GM12878 (cell line): ENCODE data around the gene ITGA5. TPM values are rescaled to one million over a fixed set of nuclear protein-coding genes. Genes with fewer than 3 reads are reported as not detected.

Experiments
- ATAC-seq: fragments of 200-7000 bp; cut with Tn5 transposase; 3 replicates; pipeline ENCODE4 v1.9.1; 2020; ENCODE audit warnings: mild to moderate bottlenecking, moderate library complexity
- BruUV-seq: library from RNA; stranded (reverse); fragments of 400-500 nt; replicated peaks from 2 replicates; lab custom pipeline; 2021; lab: Mats Ljungman, UMichigan
- CTCF ChIA-PET: fragments of 300-600 bp; sonication (Branson Sonifier 250); formaldehyde crosslinking; extraction: SDS; loops from one replicate; lab custom pipeline; 2021; ENCODE audit warnings: inconsistent platforms; lab: Yijun Ruan, JAX
- POLR2A ChIA-PET: fragments of 350-600 bp; formaldehyde crosslinking; extraction: SDS; loops from one replicate; lab custom pipeline; 2021; ENCODE audit warnings: inconsistent platforms; lab: Charles Lee
- RAD21 ChIA-PET: fragments of 300-600 bp; sonication (Branson Sonifier 250); formaldehyde crosslinking; loops from one replicate; lab custom pipeline; 2023; ENCODE audit warnings: antibody characterized with exemption; ENCODE audit not compliant: unreplicated experiment; lab: Charles Lee
- SMC1A ChIA-PET: fragments of 300-600 bp; sonication (Branson Sonifier 250); formaldehyde crosslinking; loops from one replicate; lab custom pipeline; 2023; ENCODE audit not compliant: unreplicated experiment, uncharacterized antibody; lab: Charles Lee
- DNase-seq: peaks from one replicate; pipeline ENCODE4 v3.0.0-alpha.2; 2011; ENCODE audit warnings: low read depth, low spot score
- FAIRE-seq: peaks from 3 replicates; lab custom pipeline; 2011; peaks lifted over from hg19 to GRCh38; lab: Jason Lieb, UNC
- H2AFZ ChIP-seq: 2 replicates; pipeline ENCODE4 v1.6.0; 2011; ENCODE audit warnings: low read depth, low read length, control low read depth; ENCODE audit not compliant: control insufficient read depth
- H3K27ac ChIP-seq: 2 replicates; pipeline ENCODE4 v1.5.1; 2011; ENCODE audit warnings: control low read depth; ENCODE audit not compliant: control insufficient read depth, insufficient read depth
- H3K27me3 ChIP-seq, 2 experiments: replicated peaks in 1 of 2; 2 replicates each; pipeline versions ENCODE4 v1.6.0 to v1.6.1; 2011; ENCODE audit warnings: low read length in 1 of 2; ENCODE audit not compliant: control insufficient read depth in 2 of 2, insufficient read depth in 2 of 2
- H3K36me3 ChIP-seq, 2 experiments: 2 replicates each; pipeline ENCODE4 v1.5.1; 2011; ENCODE audit warnings: low read length in 1 of 2; ENCODE audit not compliant: control insufficient read depth in 2 of 2, insufficient read depth in 2 of 2
- H3K4me1 ChIP-seq: 2 replicates; pipeline ENCODE4 v1.6.1; 2011; ENCODE audit warnings: mild to moderate bottlenecking, low read length, moderate library complexity, mixed read lengths; ENCODE audit not compliant: control insufficient read depth, insufficient read depth
- H3K4me2 ChIP-seq: 2 replicates; pipeline ENCODE4 v1.6.0; 2011; ENCODE audit warnings: control low read depth; ENCODE audit not compliant: control insufficient read depth, insufficient read depth
- H3K4me3 ChIP-seq: fragments of 200-600 bp; sonication (generic); 2 replicates; pipeline ENCODE4 v1.5.1; 2016
- H3K79me2 ChIP-seq: 2 replicates; pipeline ENCODE4 v1.6.0; 2011; ENCODE audit warnings: low read length; ENCODE audit not compliant: control insufficient read depth, insufficient read depth
- H3K9ac ChIP-seq: 2 replicates; pipeline ENCODE4 v1.8.0; 2011; ENCODE audit warnings: low read length, control low read depth, mixed read lengths; ENCODE audit not compliant: control insufficient read depth, insufficient read depth
- H3K9me3 ChIP-seq: replicated peaks from 3 replicates; pipeline ENCODE4 v1.5.1; 2011; ENCODE audit warnings: mild to moderate bottlenecking, low read length; ENCODE audit not compliant: control insufficient read depth, insufficient read depth
- H4K20me1 ChIP-seq: 2 replicates; pipeline ENCODE4 v1.6.0; 2011; ENCODE audit not compliant: control insufficient read depth, insufficient read depth
- CBX3 ChIP-seq: fragments of 200-600 bp; sonication (generic); IDR thresholded peaks from 2 replicates; pipeline ENCODE4 v1.6.1; 2016; ENCODE audit warnings: low read depth, borderline replicate concordance
- CEBPB ChIP-seq, 2 experiments: fragments of 150-350 bp in 1 of 2; IDR thresholded peaks; 2 replicates each; pipeline ENCODE4 v1.6.1; 2012 to 2014; ENCODE audit warnings: low read depth in 2 of 2, low read length in 2 of 2, borderline replicate concordance in 1 of 2, inconsistent platforms in 1 of 2
- ESRRA ChIP-seq: IDR thresholded peaks from 2 replicates; pipeline ENCODE4 v1.6.1; 2012; ENCODE audit warnings: mild to moderate bottlenecking, low read length, improper control_type of control experiment
- IKZF2 ChIP-seq, 2 experiments: fragments of 450-650 bp; IDR thresholded peaks; 2 replicates each; pipeline ENCODE4 v1.6.1; 2017; ENCODE audit warnings: mild to moderate bottlenecking in 2 of 2, moderate library complexity in 2 of 2
- IRF5 ChIP-seq: fragments of 450-650 bp; IDR thresholded peaks from 2 replicates; pipeline ENCODE4 v1.6.1; 2017; ENCODE audit warnings: borderline replicate concordance
- JUNB ChIP-seq: IDR thresholded peaks from 2 replicates; pipeline ENCODE4 v1.6.1; 2016; ENCODE audit warnings: antibody characterized with exemption, mild to moderate bottlenecking
- JUND ChIP-seq: IDR thresholded peaks from 2 replicates; pipeline ENCODE4 v1.6.1; 2012; ENCODE audit warnings: low read depth, mild to moderate bottlenecking, low read length, improper control_type of control experiment, moderate library complexity
- KDM1A ChIP-seq: fragments of 200-600 bp; sonication (generic); IDR thresholded peaks from 2 replicates; pipeline ENCODE4 v1.6.1; 2016; ENCODE audit warnings: borderline replicate concordance
- MEF2B ChIP-seq: fragments of 450-650 bp; IDR thresholded peaks from 2 replicates; pipeline ENCODE4 v1.6.1; 2018; ENCODE audit warnings: mild to moderate bottlenecking, moderate library complexity; ENCODE audit not compliant: partially characterized antibody, poor library complexity, severe bottlenecking
- MYC ChIP-seq: IDR thresholded peaks from 2 replicates; pipeline ENCODE4 v1.6.1; 2011; ENCODE audit warnings: mild to moderate bottlenecking, low read length, moderate library complexity, inconsistent platforms; ENCODE audit not compliant: insufficient read depth, insufficient replicate concordance, insufficient read length, severe bottlenecking
- PAX5 ChIP-seq: IDR thresholded peaks from 2 replicates; pipeline ENCODE4 v1.6.1; 2011; ENCODE audit warnings: low read depth, low read length, borderline replicate concordance
- SIX5 ChIP-seq: IDR thresholded peaks from 2 replicates; pipeline ENCODE4 v1.6.1; 2011; ENCODE audit warnings: mild to moderate bottlenecking, low read depth, low read length, moderate library complexity; ENCODE audit not compliant: severe bottlenecking
- SMAD1 ChIP-seq: fragments of 450-650 bp; IDR thresholded peaks from 2 replicates; pipeline ENCODE4 v1.6.1; 2018; ENCODE audit warnings: mild to moderate bottlenecking, low read depth; ENCODE audit not compliant: partially characterized antibody
- STAT1 ChIP-seq: fragments of 450-650 bp; conservative IDR thresholded peaks from 2 replicates; pipeline ENCODE4 v1.6.1; 2014; ENCODE audit warnings: antibody characterized with exemption, mild to moderate bottlenecking
- ZNF207 ChIP-seq: fragments of 450-650 bp; IDR thresholded peaks from 2 replicates; pipeline ENCODE4 v1.6.1; 2014; ENCODE audit warnings: antibody characterized with exemption, mild to moderate bottlenecking, borderline replicate concordance
- ZNF217 ChIP-seq: fragments of 450-650 bp; IDR thresholded peaks from 2 replicates; pipeline ENCODE4 v1.6.1; 2017; ENCODE audit warnings: antibody characterized with exemption, mild to moderate bottlenecking
- WGBS: methylation state at CpG from one replicate; pipeline ENCODE4 v1.1.6; 2016; ENCODE audit warnings: low lambda C conversion rate; ENCODE audit not compliant: insufficient replicate concordance, insufficient coverage; ENCODE audit errors: missing lambda C conversion rate; 5-methylcytosine and 5-hydroxymethylcytosine counted together
- in situ Hi-C: fragments of 300-500 bp; cut with MboI; formaldehyde crosslinking; loops from 9 replicates; pipeline ENCODE4 v1.14.3; 2018; ENCODE audit warnings: mixed read lengths
- intact Hi-C: fragments of 100-400 bp; cut with micrococcal nuclease; formaldehyde crosslinking; loops from one replicate; pipeline ENCODE4 v1.14.2; 2022; ENCODE audit not compliant: unreplicated experiment
- polyA plus RNA-seq, 11 experiments: library from polyadenylated mRNA; depleted of rRNA in 4 of 11; unstranded in 6 of 11; stranded (reverse) in 5 of 11; fragments of >200 nt; fragmentation: Nextera tagmentation in 4 of 11; fragmentation: Illumina TruSeq in 1 of 11; extraction: Ambion mirVana in 4 of 11; extraction: Trizol in 1 of 11; gene quantifications; 1 replicate in 1 of 11; 2 replicates in 10 of 11; pipeline versions ENCODE4 v1.2.1 to v1.2.3, GENCODE V29; 2011 to 2016; ENCODE audit warnings: inconsistent platforms in 2 of 11, missing spikeins in 2 of 11, low read depth in 1 of 11
- total RNA-seq, 4 experiments: library from RNA; depleted of rRNA in 3 of 4; stranded (reverse); fragments of >200 nt in 3 of 4; fragmentation: Illumina TruSeq in 1 of 4; extraction: Trizol in 1 of 4; gene quantifications; 2 replicates each; pipeline versions ENCODE4 v1.2.1 to v1.2.3, GENCODE V29; 2013 to 2021

The ITGA5 gene
- total and polyA plus RNA-seq, 10 of the 15 experiments (the other 5 are each of a cell fraction or from before 2014, with no cell fraction given): 0.15 to 22.5 (median 0.61) TPM

- no peaks in the 10 kb centered on the region for H3K79me2 ChIP-seq
- peaks cover 2 to 16% of the 10 kb centered on the region in 2 experiments for H3K27me3 ChIP-seq
- DNase-seq: no peak
- no peaks in the 10 kb centered on the region for H4K20me1 ChIP-seq
- no TSS peak for BruUV-seq
- CTCF ChIA-PET: interaction anchor here (0.6 to 13.8 kb wide), 7 partner anchors 9 to 939 kb away, joined by 3 to 251 read pairs (median 6); no protein-coding TSS in a partner anchor
- intact Hi-C loops (no loop called here), in situ Hi-C loops (no loop called here)
- H3K27ac ChIP-seq: no peak overlapping the region
- H3K4me2 ChIP-seq: no peak overlapping the region
- no peaks in the 10 kb centered on the region for H3K36me3 ChIP-seq
- no peak for ATAC-seq
- RAD21 ChIA-PET: interaction anchor here (0.5 to 2.1 kb wide), 5 partner anchors 16 to 117 kb away, joined by 3 to 8 read pairs (median 6); no protein-coding TSS in a partner anchor
- POLR2A ChIA-PET: interaction anchor here (1.8 to 8.4 kb wide), 2 partner anchors 23 to 82 kb away, joined by 5 to 41 read pairs; partner anchors contain the start of gene NCKAP1L
- H2AFZ ChIP-seq: no peak overlapping the region
- H3K4me1 ChIP-seq: peaks cover 16% of the 10 kb centered on the region
- no peaks in the 10 kb centered on the region for H3K9me3 ChIP-seq
- no peak overlapping the region for H3K9ac ChIP-seq
- H3K4me3 ChIP-seq: no peak overlapping the region
- no peak for FAIRE-seq
- TF ChIP-seq ZNF207 (no peak), KDM1A (no peak), PAX5 (no peak), CEBPB (IDR thresholded peaks at IDR 0.05; ENCODE audit: borderline replicate concordance in 1 of 2, low read depth in 2 of 2, low read length in 2 of 2) (no peak), MEF2B (no peak), CBX3 (no peak), MYC (no peak), IRF5 (no peak), JUND (no peak), JUNB (no peak), ZNF217 (no peak), IKZF2 (IDR thresholded peaks at IDR 0.05) (no peak), STAT1 (no peak), SMAD1 (no peak), SIX5 (no peak), ESRRA (no peak)
- SMC1A ChIA-PET: interaction anchor here (1.0 to 7.5 kb wide), 7 partner anchors 9 to 36 kb away, joined by 3 to 69 read pairs (median 12); no protein-coding TSS in a partner anchor
- WGBS: 25% methylated on average over 4 of the region's 4 CpGs
Measured at GRCh38 chr12:54415221-54415929, 3.7 kb downstream of the ITGA5 start.
